Testis (tissue), 2 donors: Measurements from ENCODE around the gene GRHPR.

Experiments
- POLR2A ChIP-seq: fragments of 450-650 bp; IDR thresholded peaks from one replicate; pipeline ENCODE4 v1.6.1; 2017; ENCODE audit warnings: antibody characterized with exemption, mild to moderate bottlenecking, moderate library complexity
- TF ChIP-seq, protein P1 (sequence below), 3 experiments: fragments of 450-650 bp in 2 of 3; fragments of 200-600 bp in 1 of 3; sonication (generic) in 1 of 3; IDR thresholded peaks; one replicate each; pipeline ENCODE4 v1.5.1; 2016 to 2019; ENCODE audit warnings: antibody characterized with exemption in 3 of 3, mild to moderate bottlenecking in 2 of 3, moderate library complexity in 1 of 3

DNA sequence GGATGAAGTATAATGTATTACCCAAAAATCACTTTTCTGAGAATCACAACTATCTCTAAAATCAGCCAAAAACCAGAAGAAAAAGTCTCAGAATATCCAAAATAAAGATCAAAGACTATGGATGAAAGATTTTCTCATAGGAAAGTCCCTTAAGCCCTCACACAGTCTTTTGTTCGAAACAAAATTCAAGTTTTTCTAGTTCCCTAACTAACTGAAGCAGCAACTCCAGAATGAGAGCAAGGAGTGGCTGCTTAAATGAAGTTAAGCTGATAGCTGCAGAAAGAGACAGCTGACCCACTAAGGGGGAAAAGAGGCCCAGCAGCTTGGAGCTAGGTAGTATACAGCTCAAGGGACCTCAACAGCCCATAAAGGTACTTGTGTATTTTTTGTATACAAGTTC, 34.3 kb downstream of the GRHPR start:
- TF ChIP-seq POLR2A: no peak
- TF ChIP-seq, protein P1, sequence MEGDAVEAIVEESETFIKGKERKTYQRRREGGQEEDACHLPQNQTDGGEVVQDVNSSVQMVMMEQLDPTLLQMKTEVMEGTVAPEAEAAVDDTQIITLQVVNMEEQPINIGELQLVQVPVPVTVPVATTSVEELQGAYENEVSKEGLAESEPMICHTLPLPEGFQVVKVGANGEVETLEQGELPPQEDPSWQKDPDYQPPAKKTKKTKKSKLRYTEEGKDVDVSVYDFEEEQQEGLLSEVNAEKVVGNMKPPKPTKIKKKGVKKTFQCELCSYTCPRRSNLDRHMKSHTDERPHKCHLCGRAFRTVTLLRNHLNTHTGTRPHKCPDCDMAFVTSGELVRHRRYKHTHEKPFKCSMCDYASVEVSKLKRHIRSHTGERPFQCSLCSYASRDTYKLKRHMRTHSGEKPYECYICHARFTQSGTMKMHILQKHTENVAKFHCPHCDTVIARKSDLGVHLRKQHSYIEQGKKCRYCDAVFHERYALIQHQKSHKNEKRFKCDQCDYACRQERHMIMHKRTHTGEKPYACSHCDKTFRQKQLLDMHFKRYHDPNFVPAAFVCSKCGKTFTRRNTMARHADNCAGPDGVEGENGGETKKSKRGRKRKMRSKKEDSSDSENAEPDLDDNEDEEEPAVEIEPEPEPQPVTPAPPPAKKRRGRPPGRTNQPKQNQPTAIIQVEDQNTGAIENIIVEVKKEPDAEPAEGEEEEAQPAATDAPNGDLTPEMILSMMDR (IDR thresholded peaks at IDR 0.05): no peak
